Ovary (tissue), 3 donors: ENCODE data around the gene NME2.

ENCODE experiments used
- POLR2A ChIP-seq: fragments of 450-650 bp; IDR thresholded peaks from one replicate; pipeline ENCODE4 v1.6.1; 2017; ENCODE audit warnings: antibody characterized with exemption, mild to moderate bottlenecking, moderate library complexity
- TF ChIP-seq, protein P1 (sequence below), 3 donors: fragments of 450-650 bp in 2 of 3; fragments of 200-600 bp in 1 of 3; IDR thresholded peaks; one replicate each; pipeline versions ENCODE4 v1.5.1 to v1.8.0; 2016 to 2022; ENCODE audit warnings: antibody characterized with exemption in 3 of 3, mild to moderate bottlenecking in 1 of 3
- donor health status: DM: no; HTN: no; CAD: no.

DNA sequence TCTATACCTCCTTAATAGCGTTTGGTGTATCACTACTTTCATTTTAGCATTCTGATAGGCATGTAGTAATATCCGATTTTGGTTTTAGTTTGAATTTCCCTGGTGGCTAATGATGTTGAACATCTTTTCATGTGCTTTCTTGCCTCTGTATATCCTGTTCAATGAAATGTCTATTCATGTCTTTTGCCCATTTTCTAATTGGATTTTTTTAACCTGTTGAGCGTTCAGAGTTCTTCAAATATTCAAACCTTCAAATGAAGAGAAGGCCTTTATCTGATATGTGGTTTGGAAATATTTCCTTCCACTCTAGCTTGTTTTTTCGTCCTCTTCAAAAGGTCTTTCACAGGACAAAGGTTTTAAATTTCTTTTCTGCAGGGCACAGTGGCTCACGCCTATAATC, 15.3 kb upstream of the NME2 start:
- TF ChIP-seq, protein P1, sequence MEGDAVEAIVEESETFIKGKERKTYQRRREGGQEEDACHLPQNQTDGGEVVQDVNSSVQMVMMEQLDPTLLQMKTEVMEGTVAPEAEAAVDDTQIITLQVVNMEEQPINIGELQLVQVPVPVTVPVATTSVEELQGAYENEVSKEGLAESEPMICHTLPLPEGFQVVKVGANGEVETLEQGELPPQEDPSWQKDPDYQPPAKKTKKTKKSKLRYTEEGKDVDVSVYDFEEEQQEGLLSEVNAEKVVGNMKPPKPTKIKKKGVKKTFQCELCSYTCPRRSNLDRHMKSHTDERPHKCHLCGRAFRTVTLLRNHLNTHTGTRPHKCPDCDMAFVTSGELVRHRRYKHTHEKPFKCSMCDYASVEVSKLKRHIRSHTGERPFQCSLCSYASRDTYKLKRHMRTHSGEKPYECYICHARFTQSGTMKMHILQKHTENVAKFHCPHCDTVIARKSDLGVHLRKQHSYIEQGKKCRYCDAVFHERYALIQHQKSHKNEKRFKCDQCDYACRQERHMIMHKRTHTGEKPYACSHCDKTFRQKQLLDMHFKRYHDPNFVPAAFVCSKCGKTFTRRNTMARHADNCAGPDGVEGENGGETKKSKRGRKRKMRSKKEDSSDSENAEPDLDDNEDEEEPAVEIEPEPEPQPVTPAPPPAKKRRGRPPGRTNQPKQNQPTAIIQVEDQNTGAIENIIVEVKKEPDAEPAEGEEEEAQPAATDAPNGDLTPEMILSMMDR (IDR thresholded peaks at IDR 0.05) = no peak
- no peak for TF ChIP-seq POLR2A
